ENCODE results near the gene PSMB5. TPM values are rescaled to one million over a fixed set of nuclear protein-coding genes. Genes with fewer than 3 reads are reported as not detected.
A peak's percentile ranks its signal among the peaks of the same experiment; 100 is the strongest.

Gene PSMB5
- total and polyA plus RNA-seq, 2 of the 13 experiments (the other 11 are each of a cell fraction or from before 2014, with no cell fraction given), result 705 to 871 TPM

- no peak for TF ChIP-seq ZNF431 (CRISPR knock-in tag; IDR thresholded peaks at IDR 0.05; ENCODE audit: borderline replicate concordance, low read depth)
- TF ChIP-seq ZNF891 (CRISPR knock-in tag; IDR thresholded peaks at IDR 0.05), result 0 out of 2 replicates have a peak, but pooled peaks have one; percentile 43
- TF ChIP-seq ZNF740 (CRISPR knock-in tag; IDR thresholded peaks at IDR 0.05), result peak; percentile 69
- peak; percentile 26 for TF ChIP-seq YY1 (IDR thresholded peaks at IDR 0.05; ENCODE audit: insufficient read depth, insufficient replicate concordance, low read depth, low read length)
- no peak for TF ChIP-seq MEIS1 (CRISPR knock-in tag; IDR thresholded peaks at IDR 0.05; ENCODE audit: borderline replicate concordance)
- no peak for TF ChIP-seq SMYD3 (CRISPR knock-in tag; IDR thresholded peaks at IDR 0.05)
- no peak for TF ChIP-seq GABPB1 (CRISPR knock-in tag; IDR thresholded peaks at IDR 0.05)
- TF ChIP-seq ZNF737 (CRISPR knock-in tag; IDR thresholded peaks at IDR 0.05; ENCODE audit: borderline replicate concordance), result no peak
- TF ChIP-seq ZNF441 (CRISPR knock-in tag; IDR thresholded peaks at IDR 0.05; ENCODE audit: borderline replicate concordance), result no peak
- TF ChIP-seq, protein P1, sequence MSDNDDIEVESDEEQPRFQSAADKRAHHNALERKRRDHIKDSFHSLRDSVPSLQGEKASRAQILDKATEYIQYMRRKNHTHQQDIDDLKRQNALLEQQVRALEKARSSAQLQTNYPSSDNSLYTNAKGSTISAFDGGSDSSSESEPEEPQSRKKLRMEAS (IDR thresholded peaks at IDR 0.05), result no peak
- TF ChIP-seq ZNF256 (CRISPR knock-in tag; conservative IDR thresholded peaks at IDR 0.05), result no peak
- TF ChIP-seq ZFP1 (CRISPR knock-in tag; IDR thresholded peaks at IDR 0.05), result no peak
- no peak for TF ChIP-seq GTF2F1 (IDR thresholded peaks at IDR 0.05; ENCODE audit: low read length)
- TF ChIP-seq MTA3 (CRISPR knock-in tag; IDR thresholded peaks at IDR 0.05), result no peak
- TF ChIP-seq ZNF326 (CRISPR knock-in tag; IDR thresholded peaks at IDR 0.05; ENCODE audit: borderline replicate concordance), result no peak
- TF ChIP-seq ZBTB26 (CRISPR knock-in tag; IDR thresholded peaks at IDR 0.05; ENCODE audit: borderline replicate concordance), result no peak
- peak; percentile 28; the same call in 1 of the 2 replicates for TF ChIP-seq SALL1 (CRISPR knock-in tag; IDR thresholded peaks at IDR 0.05)
- TF ChIP-seq PBX2 (CRISPR knock-in tag; IDR thresholded peaks at IDR 0.05), result no peak
- no peak for TF ChIP-seq ZFP62 (CRISPR knock-in tag; IDR thresholded peaks at IDR 0.05)
- TF ChIP-seq ZMYM2 (CRISPR knock-in tag; IDR thresholded peaks at IDR 0.05), result no peak
- no peak for TF ChIP-seq SIX4 (CRISPR knock-in tag; IDR thresholded peaks at IDR 0.05)
- no peak for TF ChIP-seq ZNF616 (CRISPR knock-in tag; IDR thresholded peaks at IDR 0.05; ENCODE audit: low read depth)
- no peak for TF ChIP-seq MXI1 (IDR thresholded peaks at IDR 0.05; ENCODE audit: borderline replicate concordance, low read depth, low read length)
- no peak for TF ChIP-seq HINFP (CRISPR knock-in tag; IDR thresholded peaks at IDR 0.05; ENCODE audit: low read depth)
- TF ChIP-seq NR1H2 (CRISPR knock-in tag; IDR thresholded peaks at IDR 0.05; ENCODE audit: borderline replicate concordance, low read depth), result no peak
- no peak for TF ChIP-seq ZSCAN9 (CRISPR knock-in tag; IDR thresholded peaks at IDR 0.05; ENCODE audit: borderline replicate concordance)
- no peak; the same call in 1 of the 2 replicates for TF ChIP-seq KDM3A (CRISPR knock-in tag; IDR thresholded peaks at IDR 0.05; ENCODE audit: low read depth)
- TF ChIP-seq HMG20A (CRISPR knock-in tag; IDR thresholded peaks at IDR 0.05; ENCODE audit: borderline replicate concordance), result no peak
- 0 out of 2 replicates have a peak, but pooled peaks have one; percentile 50 for TF ChIP-seq PITX1 (CRISPR knock-in tag; IDR thresholded peaks at IDR 0.05)
Observed at GRCh38 chr14:23054000-23054811, 19.5 kb upstream of the PSMB5 start (continued).
